Endodermal cell (in vitro differentiated cells): Measurements from ENCODE around the gene TEX2. TPM values are rescaled to one million over a fixed set of nuclear protein-coding genes. Genes with fewer than 3 reads are reported as not detected.

Experiments used
- DNase-seq: peaks from one replicate; pipeline ENCODE4 v3.0.0-alpha.2; 2017
- H3K27ac ChIP-seq: 2 replicates; pipeline ENCODE4 v1.5.1; 2013; ENCODE audit warnings: mild to moderate bottlenecking, low read depth, low read length, moderate library complexity
- H3K27me3 ChIP-seq: 2 replicates; pipeline ENCODE4 v1.6.1; 2013; ENCODE audit warnings: mild to moderate bottlenecking, low read length, moderate library complexity; ENCODE audit not compliant: insufficient read depth, control insufficient read depth, poor library complexity, severe bottlenecking
- H3K36me3 ChIP-seq: 2 replicates; pipeline ENCODE4 v1.7.0; 2013; ENCODE audit warnings: mild to moderate bottlenecking, low read length, moderate library complexity; ENCODE audit not compliant: control insufficient read depth, insufficient read depth
- H3K4me1 ChIP-seq: one replicate; pipeline ENCODE4 v1.7.0; 2013; ENCODE audit warnings: low read length; ENCODE audit not compliant: control insufficient read depth, insufficient read depth
- H3K4me3 ChIP-seq: 2 replicates; pipeline ENCODE4 v1.5.1; 2013; ENCODE audit warnings: mild to moderate bottlenecking, low read length, moderate library complexity
- H3K9ac ChIP-seq: 2 replicates; pipeline ENCODE4 v1.6.1; 2013; ENCODE audit warnings: mild to moderate bottlenecking, low read length, moderate library complexity; ENCODE audit not compliant: poor library complexity, severe bottlenecking; ENCODE audit errors: extremely low read depth
- H3K9me3 ChIP-seq: 2 replicates; pipeline ENCODE4 v1.6.1; 2013; ENCODE audit warnings: mild to moderate bottlenecking, low read length, moderate library complexity; ENCODE audit not compliant: control insufficient read depth
- H3K27ac Mint-ChIP-seq: 2 replicates; pipeline ENCODE4 v1.8.0; 2020; ENCODE audit warnings: mixed read lengths
- H3K27me3 Mint-ChIP-seq: 2 replicates; pipeline ENCODE4 v1.8.0; 2021; ENCODE audit warnings: mild to moderate bottlenecking, mixed read lengths; ENCODE audit not compliant: insufficient read depth
- H3K36me3 Mint-ChIP-seq: 2 replicates; pipeline ENCODE4 v1.8.0; 2020; ENCODE audit warnings: low read depth, mixed read lengths
- H3K4me1 Mint-ChIP-seq: 2 replicates; pipeline ENCODE4 v1.8.0; 2020; ENCODE audit warnings: mixed read lengths
- H3K4me3 Mint-ChIP-seq: 2 replicates; pipeline ENCODE4 v1.8.0; 2020; ENCODE audit warnings: mild to moderate bottlenecking, moderate library complexity, mixed read lengths
- H3K9me3 Mint-ChIP-seq: 2 replicates; pipeline ENCODE4 v1.8.0; 2020; ENCODE audit warnings: mild to moderate bottlenecking, mixed read lengths
- WGBS, 2 experiments: methylation state at CpG; one replicate each; pipeline versions ENCODE4 v1.1.5 to v1.1.7; 2013; ENCODE audit warnings: missing lambda C conversion rate in 2 of 2, mixed read lengths in 1 of 2; ENCODE audit not compliant: insufficient coverage in 1 of 2, insufficient read length in 1 of 2; 5-methylcytosine and 5-hydroxymethylcytosine counted together
- total RNA-seq, 2 donors: library from RNA; stranded (reverse); fragmentation: NEBNext Ultra II Directional in 1 of 2; extraction: Animal tissue kit (Norgen Biotek cat#: 25700) in 1 of 2; gene quantifications; 2 replicates in 1 of 2; 3 replicates in 1 of 2; pipeline ENCODE4 v1.2.1, GENCODE V29; 2021
- TF ChIP-seq, protein P1 (sequence below): fragments of 200-600 bp; sonication (generic); conservative IDR thresholded peaks from 2 replicates; pipeline ENCODE4 v1.5.0; 2021; ENCODE audit warnings: antibody characterized with exemption, mild to moderate bottlenecking

TEX2 gene
- total RNA-seq, 2 donors from 2014 or later, result 11.6 to 13.1 TPM

- peak; percentile 43 for DNase-seq
- 90 to 93% methylated on average over 11 to 12 of the region's 12 CpGs for WGBS, 2 experiments
- H3K9me3 Mint-ChIP-seq, result no peaks in the 10 kb centered on the region
- no peak overlapping the region for H3K27ac Mint-ChIP-seq
- TF ChIP-seq, protein P1, sequence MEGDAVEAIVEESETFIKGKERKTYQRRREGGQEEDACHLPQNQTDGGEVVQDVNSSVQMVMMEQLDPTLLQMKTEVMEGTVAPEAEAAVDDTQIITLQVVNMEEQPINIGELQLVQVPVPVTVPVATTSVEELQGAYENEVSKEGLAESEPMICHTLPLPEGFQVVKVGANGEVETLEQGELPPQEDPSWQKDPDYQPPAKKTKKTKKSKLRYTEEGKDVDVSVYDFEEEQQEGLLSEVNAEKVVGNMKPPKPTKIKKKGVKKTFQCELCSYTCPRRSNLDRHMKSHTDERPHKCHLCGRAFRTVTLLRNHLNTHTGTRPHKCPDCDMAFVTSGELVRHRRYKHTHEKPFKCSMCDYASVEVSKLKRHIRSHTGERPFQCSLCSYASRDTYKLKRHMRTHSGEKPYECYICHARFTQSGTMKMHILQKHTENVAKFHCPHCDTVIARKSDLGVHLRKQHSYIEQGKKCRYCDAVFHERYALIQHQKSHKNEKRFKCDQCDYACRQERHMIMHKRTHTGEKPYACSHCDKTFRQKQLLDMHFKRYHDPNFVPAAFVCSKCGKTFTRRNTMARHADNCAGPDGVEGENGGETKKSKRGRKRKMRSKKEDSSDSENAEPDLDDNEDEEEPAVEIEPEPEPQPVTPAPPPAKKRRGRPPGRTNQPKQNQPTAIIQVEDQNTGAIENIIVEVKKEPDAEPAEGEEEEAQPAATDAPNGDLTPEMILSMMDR, result no peak
- H3K4me1 Mint-ChIP-seq, result peaks cover 10% of the 10 kb centered on the region
- Histone ChIP-seq H3K9ac (no peak overlapping the region), H3K4me1 (no peaks in the 10 kb centered on the region), H3K36me3 (no peaks in the 10 kb centered on the region), H3K27ac (no peak overlapping the region), H3K4me3 (no peak overlapping the region), H3K9me3 (no peaks in the 10 kb centered on the region), H3K27me3 (no peaks in the 10 kb centered on the region)
- no peaks in the 10 kb centered on the region for H3K36me3 Mint-ChIP-seq
- H3K4me3 Mint-ChIP-seq, result no peak overlapping the region
- no peaks in the 10 kb centered on the region for H3K27me3 Mint-ChIP-seq
Observed at GRCh38 chr17:64110379-64111152, 152.5 kb downstream of the TEX2 start.

DNA sequence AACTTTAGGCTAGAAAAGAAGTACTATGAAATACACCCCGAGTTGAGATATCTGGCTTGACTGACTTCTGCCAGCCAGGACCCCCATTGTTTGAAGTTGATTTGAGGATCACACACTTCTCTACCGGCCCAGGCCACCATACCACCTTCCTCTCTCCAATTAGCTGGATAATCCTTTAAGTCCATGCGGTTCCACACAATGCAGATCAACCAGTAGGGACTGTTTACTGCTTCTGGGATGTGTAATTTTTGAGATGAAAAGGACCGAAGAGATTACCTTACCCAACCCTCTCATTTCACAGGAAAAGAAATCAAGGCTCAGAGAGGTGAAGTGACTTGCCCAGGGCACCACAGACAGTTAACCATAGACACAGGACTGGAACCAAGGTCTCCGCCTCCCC, 153.7 kb downstream of the TEX2 start:
- H3K36me3 Mint-ChIP-seq, result no peaks in the 10 kb centered on the region
- peaks cover 10% of the 10 kb centered on the region for H3K4me1 Mint-ChIP-seq
- DNase-seq, result peak; percentile 49
- H3K27me3 Mint-ChIP-seq, result no peaks in the 10 kb centered on the region
- Histone ChIP-seq H3K9me3 (no peaks in the 10 kb centered on the region), H3K4me3 (no peak overlapping the region), H3K27me3 (no peaks in the 10 kb centered on the region), H3K9ac (no peak overlapping the region), H3K36me3 (no peaks in the 10 kb centered on the region), H3K27ac (no peak overlapping the region), H3K4me1 (no peaks in the 10 kb centered on the region)
- TF ChIP-seq, protein P1, result no peak
- peak overlapping the region; percentile 27 for H3K27ac Mint-ChIP-seq
- H3K4me3 Mint-ChIP-seq, result no peak overlapping the region
- WGBS, 2 experiments, result 78 to 92% methylated on average over 2 to 5 of the region's 5 CpGs
- no peaks in the 10 kb centered on the region for H3K9me3 Mint-ChIP-seq

DNA sequence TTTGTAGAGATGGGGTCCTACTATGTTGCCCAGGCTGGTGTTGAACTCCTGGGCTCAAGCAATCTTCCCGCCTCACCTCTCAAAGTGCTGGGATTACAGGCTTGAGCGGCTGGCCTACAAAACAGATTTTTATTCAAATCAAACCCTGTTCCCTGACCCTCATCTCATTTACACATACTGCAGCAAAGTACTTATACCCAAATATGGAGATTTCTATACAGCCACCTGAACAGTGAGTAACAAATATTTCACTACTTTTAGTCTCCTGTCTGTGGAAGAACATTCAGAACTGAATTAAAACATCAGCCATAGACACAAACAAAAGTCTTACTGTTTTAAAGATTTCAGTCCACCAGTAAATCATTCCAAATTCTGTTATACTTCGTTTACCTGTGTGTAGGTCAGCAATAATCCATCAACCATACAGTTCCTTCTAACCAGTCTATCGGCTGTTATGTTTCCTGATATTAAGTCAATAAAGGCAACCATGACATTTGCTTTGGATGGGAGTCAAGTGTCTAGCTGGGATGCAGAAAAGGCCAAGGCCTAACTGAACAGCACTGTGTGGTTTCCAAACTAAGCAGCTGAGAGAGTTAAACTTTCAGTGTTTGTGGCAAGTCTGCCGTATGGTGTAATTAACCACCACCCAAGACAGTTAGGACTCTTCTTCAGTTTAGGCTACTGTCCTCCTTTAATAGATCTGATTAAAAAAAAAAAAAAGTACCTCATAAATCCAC, 155.4 kb downstream of the TEX2 start:
- 85 to 96% methylated on average over 4 to 5 of the region's 5 CpGs for WGBS, 2 experiments
- Histone ChIP-seq H3K27ac (no peak overlapping the region), H3K36me3 (no peaks in the 10 kb centered on the region), H3K27me3 (no peaks in the 10 kb centered on the region), H3K9me3 (no peaks in the 10 kb centered on the region), H3K4me3 (no peak overlapping the region), H3K4me1 (no peaks in the 10 kb centered on the region), H3K9ac (no peak overlapping the region)
- Mint-ChIP-seq H3K4me3 (no peak overlapping the region), H3K9me3 (no peaks in the 10 kb centered on the region), H3K27me3 (no peaks in the 10 kb centered on the region), H3K36me3 (no peaks in the 10 kb centered on the region), H3K4me1 (peaks cover 10% of the 10 kb centered on the region), H3K27ac (no peak overlapping the region)
- DNase-seq, result peak; percentile 38
- TF ChIP-seq, protein P1, result no peak
